Measurements from ENCODE around the gene GMPR2. TPM values are rescaled to one million over a fixed set of nuclear protein-coding genes. Genes with fewer than 3 reads are reported as not detected.

Gene GMPR2
- total and polyA plus RNA-seq, 2 of the 13 experiments (the other 11 are each of a cell fraction or from before 2014, with no cell fraction given) = 210 to 273 TPM

DNA sequence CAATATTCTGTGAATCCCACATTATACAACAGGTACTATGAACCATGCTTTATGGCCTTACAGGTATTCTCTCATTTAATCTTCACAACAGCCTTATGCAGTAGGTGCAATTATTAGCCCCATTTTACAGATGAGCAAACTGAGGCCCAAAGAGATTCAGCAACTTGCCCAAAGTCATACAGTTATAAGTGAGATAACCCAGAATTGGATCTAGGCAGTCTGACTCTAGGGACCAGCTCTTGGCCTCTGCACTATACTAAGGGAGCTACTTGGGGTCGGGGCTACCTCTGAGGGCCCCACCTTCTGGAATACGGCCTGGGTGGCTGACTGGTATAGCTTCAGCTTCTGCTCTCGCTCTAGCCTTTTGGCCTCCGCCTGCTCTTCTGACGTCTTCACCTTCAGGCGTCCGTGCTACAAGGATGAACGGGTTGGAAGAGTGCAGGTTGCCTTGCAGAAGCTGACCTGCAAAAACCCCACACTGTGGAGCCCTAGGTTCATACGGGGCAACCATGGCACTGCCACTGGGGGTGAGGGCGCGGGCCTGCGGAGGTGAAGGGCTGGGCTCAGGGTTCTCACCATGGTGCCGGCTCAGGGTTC lies 37.9 kb downstream of the GMPR2 start (continued):
- TF ChIP-seq, protein P1, sequence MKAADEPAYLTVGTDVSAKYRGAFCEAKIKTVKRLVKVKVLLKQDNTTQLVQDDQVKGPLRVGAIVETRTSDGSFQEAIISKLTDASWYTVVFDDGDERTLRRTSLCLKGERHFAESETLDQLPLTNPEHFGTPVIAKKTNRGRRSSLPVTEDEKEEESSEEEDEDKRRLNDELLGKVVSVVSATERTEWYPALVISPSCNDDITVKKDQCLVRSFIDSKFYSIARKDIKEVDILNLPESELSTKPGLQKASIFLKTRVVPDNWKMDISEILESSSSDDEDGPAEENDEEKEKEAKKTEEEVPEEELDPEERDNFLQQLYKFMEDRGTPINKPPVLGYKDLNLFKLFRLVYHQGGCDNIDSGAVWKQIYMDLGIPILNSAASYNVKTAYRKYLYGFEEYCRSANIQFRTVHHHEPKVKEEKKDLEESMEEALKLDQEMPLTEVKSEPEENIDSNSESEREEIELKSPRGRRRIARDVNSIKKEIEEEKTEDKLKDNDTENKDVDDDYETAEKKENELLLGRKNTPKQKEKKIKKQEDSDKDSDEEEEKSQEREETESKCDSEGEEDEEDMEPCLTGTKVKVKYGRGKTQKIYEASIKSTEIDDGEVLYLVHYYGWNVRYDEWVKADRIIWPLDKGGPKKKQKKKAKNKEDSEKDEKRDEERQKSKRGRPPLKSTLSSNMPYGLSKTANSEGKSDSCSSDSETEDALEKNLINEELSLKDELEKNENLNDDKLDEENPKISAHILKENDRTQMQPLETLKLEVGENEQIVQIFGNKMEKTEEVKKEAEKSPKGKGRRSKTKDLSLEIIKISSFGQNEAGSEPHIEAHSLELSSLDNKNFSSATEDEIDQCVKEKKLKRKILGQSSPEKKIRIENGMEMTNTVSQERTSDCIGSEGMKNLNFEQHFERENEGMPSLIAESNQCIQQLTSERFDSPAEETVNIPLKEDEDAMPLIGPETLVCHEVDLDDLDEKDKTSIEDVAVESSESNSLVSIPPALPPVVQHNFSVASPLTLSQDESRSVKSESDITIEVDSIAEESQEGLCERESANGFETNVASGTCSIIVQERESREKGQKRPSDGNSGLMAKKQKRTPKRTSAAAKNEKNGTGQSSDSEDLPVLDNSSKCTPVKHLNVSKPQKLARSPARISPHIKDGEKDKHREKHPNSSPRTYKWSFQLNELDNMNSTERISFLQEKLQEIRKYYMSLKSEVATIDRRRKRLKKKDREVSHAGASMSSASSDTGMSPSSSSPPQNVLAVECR (CRISPR knock-in tag; IDR thresholded peaks at IDR 0.05; ENCODE audit: borderline replicate concordance) = no peak
- TF ChIP-seq SRSF4 (IDR thresholded peaks at IDR 0.05; ENCODE audit: low read depth, low read length, poor library complexity, severe bottlenecking) = no peak
- TF ChIP-seq, protein P2, sequence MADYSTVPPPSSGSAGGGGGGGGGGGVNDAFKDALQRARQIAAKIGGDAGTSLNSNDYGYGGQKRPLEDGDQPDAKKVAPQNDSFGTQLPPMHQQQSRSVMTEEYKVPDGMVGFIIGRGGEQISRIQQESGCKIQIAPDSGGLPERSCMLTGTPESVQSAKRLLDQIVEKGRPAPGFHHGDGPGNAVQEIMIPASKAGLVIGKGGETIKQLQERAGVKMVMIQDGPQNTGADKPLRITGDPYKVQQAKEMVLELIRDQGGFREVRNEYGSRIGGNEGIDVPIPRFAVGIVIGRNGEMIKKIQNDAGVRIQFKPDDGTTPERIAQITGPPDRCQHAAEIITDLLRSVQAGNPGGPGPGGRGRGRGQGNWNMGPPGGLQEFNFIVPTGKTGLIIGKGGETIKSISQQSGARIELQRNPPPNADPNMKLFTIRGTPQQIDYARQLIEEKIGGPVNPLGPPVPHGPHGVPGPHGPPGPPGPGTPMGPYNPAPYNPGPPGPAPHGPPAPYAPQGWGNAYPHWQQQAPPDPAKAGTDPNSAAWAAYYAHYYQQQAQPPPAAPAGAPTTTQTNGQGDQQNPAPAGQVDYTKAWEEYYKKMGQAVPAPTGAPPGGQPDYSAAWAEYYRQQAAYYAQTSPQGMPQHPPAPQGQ (CRISPR knock-in tag; IDR thresholded peaks at IDR 0.05; ENCODE audit: borderline replicate concordance) = peak; percentile 97; the same call in 1 of the 2 replicates
- peak; percentile 90 for TF ChIP-seq ZNF138 (CRISPR knock-in tag; IDR thresholded peaks at IDR 0.05; ENCODE audit: low read depth)
- TF ChIP-seq JUN (CRISPR knock-in tag; IDR thresholded peaks at IDR 0.05) = no peak
- peak; percentile 100 for TF ChIP-seq ZNF629 (CRISPR knock-in tag; conservative IDR thresholded peaks at IDR 0.05)
- peak; percentile 87; the same call in 1 of the 2 replicates for TF ChIP-seq NFE2L1 (CRISPR knock-in tag; IDR thresholded peaks at IDR 0.05; ENCODE audit: borderline replicate concordance)
- TF ChIP-seq, protein P3, sequence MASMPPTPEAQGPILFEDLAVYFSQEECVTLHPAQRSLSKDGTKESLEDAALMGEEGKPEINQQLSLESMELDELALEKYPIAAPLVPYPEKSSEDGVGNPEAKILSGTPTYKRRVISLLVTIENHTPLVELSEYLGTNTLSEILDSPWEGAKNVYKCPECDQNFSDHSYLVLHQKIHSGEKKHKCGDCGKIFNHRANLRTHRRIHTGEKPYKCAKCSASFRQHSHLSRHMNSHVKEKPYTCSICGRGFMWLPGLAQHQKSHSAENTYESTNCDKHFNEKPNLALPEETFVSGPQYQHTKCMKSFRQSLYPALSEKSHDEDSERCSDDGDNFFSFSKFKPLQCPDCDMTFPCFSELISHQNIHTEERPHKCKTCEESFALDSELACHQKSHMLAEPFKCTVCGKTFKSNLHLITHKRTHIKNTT (CRISPR knock-in tag; IDR thresholded peaks at IDR 0.05) = peak; percentile 34; the same call in 1 of the 2 replicates
- TF ChIP-seq ZNF367 (CRISPR knock-in tag; IDR thresholded peaks at IDR 0.05; ENCODE audit: borderline replicate concordance) = no peak
- TF ChIP-seq ADNP (CRISPR knock-in tag; IDR thresholded peaks at IDR 0.05) = peak; percentile 97
- 0 out of 2 replicates have a peak, but pooled peaks have one; percentile 43 for TF ChIP-seq FOXJ3 (CRISPR knock-in tag; IDR thresholded peaks at IDR 0.05; ENCODE audit: borderline replicate concordance)
- TF ChIP-seq ATAD3A (CRISPR knock-in tag; IDR thresholded peaks at IDR 0.05) = peak; percentile 39; the same call in 1 of the 2 replicates
- TF ChIP-seq NR2F1 (CRISPR knock-in tag; IDR thresholded peaks at IDR 0.05) = peak in 1 of 2 experiments; percentile 5; a peak in 1 of 4 replicates
- TF ChIP-seq, protein P4, sequence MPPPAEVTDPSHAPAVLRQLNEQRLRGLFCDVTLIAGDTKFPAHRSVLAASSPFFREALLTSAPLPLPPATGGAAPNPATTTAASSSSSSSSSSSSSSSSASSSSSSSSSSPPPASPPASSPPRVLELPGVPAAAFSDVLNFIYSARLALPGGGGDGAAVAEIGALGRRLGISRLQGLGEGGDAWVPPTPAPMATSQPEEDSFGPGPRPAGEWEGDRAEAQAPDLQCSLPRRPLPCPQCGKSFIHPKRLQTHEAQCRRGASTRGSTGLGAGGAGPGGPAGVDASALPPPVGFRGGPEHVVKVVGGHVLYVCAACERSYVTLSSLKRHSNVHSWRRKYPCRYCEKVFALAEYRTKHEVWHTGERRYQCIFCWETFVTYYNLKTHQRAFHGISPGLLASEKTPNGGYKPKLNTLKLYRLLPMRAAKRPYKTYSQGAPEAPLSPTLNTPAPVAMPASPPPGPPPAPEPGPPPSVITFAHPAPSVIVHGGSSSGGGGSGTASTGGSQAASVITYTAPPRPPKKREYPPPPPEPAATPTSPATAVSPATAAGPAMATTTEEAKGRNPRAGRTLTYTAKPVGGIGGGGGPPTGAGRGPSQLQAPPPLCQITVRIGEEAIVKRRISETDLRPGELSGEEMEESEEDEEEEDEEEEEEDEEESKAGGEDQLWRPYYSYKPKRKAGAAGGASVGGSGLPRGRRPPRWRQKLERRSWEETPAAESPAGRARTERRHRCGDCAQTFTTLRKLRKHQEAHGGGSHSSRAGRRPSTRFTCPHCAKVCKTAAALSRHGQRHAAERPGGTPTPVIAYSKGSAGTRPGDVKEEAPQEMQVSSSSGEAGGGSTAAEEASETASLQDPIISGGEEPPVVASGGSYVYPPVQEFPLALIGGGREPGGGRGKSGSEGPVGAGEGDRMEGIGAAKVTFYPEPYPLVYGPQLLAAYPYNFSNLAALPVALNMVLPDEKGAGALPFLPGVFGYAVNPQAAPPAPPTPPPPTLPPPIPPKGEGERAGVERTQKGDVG (CRISPR knock-in tag; IDR thresholded peaks at IDR 0.05; ENCODE audit: borderline replicate concordance) = peak; percentile 43; the same call in 1 of the 2 replicates
- TF ChIP-seq, protein P5, sequence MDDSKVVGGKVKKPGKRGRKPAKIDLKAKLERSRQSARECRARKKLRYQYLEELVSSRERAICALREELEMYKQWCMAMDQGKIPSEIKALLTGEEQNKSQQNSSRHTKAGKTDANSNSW (CRISPR knock-in tag; IDR thresholded peaks at IDR 0.05; ENCODE audit: borderline replicate concordance) = 0 out of 2 replicates have a peak, but pooled peaks have one; percentile 78
